Dedifferentiated amniotic fluid mesenchymal stem cell (primary cell): Measurements from ENCODE around the gene LHX5.
A peak's percentile ranks its signal among the peaks of the same experiment; 100 is the strongest.

Experiments used
- DNase-seq: peaks from one replicate; pipeline ENCODE4 v3.0.0-alpha.2; 2016; ENCODE audit errors: extremely low spot score

Gene LHX5

DNA sequence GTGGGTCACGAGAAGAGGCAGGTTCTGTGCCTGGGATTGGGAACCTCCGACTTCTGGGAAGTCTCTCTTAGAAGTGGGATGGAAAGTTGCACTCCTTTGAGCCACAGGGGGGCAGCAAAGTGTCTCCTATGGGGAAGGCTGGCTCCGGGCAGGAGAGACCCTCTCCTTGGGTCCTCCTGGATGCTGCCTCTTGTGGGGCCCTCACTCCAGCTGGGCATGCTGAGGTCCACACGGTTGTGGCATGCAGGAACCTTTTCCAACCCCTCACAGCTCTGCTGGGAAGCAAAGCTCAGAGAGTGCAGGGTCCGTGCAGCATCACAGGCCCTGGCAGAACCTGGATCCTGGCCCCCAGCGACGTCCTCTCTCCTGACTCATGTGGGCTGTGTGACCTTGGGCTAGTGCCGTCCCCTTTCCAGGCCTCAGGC lies 32.1 kb downstream of the LHX5 start:
- peak; percentile 20 for DNase-seq

DNA sequence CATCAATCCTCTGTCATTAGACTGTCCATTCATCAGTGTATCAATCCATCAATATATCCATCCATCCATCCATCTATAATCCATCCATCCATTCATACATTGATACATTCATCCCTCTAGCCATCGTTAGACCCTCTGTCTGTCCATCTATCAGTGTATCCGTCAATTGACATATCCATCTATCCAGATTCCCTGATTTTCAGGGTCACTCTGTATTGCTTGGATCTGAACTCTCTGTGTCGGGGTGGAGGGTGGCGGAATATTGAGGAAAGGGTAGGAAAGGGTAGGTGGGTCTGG lies 32.4 kb downstream of the LHX5 start:
- no peak for DNase-seq

DNA sequence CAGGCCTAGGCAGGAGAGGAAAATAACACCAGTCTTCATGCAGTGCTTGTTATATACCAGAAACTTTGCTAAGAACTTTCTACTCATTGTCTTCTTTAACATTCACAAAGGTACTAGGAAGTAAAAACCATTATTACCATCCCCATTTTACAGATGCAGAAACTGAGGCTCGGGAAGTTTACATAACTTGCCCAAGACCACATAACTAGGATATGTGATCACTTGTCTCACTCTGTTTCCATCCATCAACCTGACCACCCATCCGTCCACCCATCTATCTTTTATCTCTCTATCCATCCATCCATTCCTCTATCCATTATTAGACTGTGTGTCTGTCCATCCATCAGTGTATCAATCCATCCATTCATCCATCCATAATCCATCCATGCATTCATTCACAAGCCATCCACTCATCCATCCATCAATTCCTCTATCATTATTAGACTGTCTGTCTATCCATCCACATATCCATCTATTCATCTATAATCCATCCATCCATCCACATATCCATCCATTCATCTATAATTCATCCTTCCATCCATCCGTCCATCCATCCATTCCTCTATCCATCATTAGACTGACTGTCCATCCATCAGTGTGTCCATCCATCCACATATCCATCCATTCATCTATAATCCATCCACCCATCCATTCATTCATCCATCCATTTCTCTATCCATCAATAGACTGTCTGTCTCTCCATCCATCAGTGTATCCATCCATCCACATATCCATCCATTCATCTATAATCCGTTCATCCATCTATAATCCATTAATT lies 33.0 kb downstream of the LHX5 start:
- no peak for DNase-seq

DNA sequence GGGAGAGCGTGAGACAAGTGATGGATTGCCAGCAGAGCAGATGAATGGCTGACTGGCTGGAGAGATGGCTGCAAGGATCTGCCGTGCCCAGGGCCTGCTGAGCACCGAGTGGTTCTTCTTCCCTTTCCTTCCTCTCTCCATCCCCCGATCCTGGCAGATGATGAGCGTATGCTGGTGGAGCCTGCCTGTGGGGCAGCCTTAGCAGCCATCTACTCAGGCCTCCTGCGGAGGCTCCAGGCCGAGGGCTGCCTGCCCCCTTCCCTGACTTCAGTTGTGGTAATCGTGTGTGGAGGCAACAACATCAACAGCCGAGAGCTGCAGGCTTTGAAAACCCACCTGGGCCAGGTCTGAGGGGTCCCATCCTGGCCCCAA lies 34.0 kb downstream of the LHX5 start:
- DNase-seq, result no peak

DNA sequence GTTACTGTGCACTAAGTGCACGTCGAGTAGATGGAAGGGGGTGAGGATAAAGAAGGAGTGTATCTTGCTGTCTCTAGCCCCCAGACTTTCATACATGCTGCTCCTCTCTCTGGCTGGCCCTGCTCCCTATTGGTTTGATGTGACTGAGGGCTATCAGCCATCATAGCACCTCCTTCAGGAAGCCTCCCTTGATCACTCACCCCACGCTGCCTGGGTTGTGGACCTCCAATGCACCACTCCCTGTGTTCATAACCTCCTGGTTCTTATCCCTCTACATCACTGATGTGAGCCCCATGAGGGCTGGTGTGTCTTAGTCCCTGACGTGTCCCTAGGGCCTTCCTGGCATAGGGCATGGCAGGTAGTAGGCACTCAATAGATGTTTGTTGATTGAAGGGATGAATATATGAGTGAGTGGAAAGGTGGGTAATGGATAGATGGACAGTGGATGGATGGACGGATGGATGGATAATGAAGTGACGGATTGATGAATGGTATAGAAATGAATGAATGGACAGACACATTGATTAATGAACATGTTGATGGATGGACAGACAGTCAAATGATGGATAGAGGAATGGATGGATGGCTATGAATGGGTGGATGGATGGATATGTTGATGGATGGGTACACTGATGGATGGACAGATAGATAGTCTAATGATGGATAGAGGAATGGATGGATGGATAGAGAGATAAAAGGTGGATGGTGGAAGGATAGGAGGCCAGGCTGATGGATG lies 34.5 kb downstream of the LHX5 start:
- DNase-seq, result no peak

DNA sequence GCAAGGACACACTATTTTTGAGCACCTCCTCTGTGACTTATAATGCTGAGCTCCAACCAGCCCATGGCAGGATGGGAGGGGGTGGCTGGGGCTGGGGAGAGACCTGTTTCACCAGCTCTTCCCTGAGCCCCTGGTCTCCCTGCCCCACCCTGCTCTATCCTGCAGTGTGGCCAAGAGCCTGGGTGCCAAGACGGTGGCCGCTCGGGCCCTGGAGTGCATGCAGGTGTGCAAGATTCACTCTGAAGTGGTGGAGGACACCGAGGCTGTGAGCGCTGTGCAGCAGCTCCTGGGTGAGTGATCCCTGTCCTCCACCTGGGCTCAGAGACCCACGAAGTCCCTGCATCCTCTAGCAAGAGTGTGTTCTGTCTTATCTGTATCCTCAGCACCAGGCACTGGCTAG lies 35.1 kb downstream of the LHX5 start:
- DNase-seq, result no peak

DNA sequence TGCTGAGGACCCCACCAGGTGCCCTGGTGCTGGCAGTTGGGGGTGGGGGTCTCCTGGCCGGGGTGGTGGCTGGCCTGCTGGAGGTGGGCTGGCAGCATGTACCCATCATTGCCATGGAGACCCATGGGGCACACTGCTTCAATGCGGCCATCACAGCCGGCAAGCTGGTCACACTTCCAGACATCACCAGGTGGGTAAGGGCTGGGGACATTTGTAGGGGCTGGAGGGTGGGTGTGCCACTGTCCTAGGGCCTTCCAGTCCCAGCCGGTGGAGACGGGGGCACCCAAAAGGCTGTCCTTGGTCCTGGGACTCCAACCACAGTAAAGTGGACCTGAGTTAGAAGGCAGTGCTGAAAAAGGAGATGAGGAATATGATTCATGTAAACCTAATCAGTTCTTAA lies 36.3 kb downstream of the LHX5 start:
- no peak for DNase-seq

DNA sequence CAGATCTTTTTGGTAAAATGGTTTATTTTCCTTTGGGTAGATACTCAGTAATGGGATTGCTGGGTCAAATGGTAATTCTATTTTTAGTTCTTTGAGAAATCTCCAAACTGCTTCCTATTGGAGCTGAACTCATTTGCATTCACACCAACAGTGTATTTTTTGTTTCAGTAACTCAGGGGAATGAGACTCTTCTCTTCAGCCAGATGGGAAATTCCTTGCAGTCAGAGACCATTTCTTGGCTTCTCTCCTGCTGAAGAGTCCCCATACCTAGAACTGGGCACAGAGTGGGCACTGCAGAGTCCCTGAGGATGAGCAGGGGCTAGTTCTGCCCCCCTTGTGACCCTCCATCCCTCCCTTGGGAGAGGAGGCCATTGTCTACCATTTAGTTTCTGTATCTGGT lies 38.7 kb downstream of the LHX5 start:
- no peak for DNase-seq

DNA sequence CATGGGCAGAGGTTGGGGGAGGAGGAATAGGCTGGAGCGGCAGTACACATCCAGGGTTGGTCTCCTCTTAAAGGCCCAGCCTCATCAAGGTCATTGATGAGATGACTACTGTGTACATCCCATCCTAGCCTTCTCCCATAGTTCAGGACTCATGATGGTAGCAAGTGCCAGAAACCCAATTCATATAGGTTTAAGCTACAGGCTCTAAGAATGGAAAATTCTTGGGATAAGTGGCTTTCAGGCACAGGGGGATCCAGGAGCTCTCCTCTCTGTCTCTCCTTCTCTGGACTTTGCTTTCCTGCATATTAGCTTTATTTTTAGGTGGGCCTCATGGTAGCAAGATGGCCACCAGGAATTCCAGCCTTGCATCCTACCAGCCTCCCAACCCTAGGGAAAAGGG lies 43.2 kb downstream of the LHX5 start:
- DNase-seq, result no peak

DNA sequence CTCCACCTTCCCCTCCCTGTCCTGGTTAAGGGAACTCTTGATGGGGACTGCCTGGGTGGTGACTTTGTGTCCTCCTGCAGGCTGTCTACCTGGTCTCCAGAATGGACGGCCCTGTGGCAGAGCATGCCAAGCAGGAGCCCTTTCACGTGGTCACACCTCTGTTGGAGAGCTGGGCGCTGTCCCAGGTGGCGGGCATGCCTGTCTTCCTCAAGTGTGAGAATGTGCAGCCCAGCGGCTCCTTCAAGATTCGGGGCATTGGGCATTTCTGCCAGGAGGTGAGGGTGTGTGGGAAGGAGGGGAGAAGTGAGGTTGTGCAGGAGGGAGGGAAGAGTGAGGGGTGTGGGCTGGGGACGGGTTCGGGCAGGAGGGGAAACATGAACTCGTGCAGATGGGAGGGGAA lies 43.8 kb downstream of the LHX5 start:
- no peak for DNase-seq

DNA sequence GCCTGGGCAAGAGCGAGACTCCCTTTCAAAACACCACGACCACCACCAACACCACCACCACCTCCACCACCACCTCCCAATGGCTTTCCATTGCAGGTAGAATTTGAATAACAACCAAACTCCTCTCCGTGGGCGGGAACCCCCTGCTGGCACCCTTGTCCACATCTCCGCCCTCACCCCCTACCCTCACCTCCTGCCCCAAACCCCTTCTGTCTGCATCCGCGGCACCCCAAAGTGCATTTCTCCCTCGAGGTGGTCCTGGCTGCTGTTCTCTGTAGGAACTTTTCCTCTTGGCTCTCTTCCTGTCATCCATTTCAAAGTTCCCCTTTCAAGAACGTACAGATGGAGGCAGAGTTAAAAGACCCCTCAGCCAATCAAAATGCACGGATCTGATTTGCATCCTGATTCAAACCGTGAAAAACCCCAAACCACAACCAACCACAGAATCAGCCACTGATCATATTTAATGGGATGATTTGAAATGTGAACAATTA lies 45.7 kb downstream of the LHX5 start:
- DNase-seq, result no peak

DNA sequence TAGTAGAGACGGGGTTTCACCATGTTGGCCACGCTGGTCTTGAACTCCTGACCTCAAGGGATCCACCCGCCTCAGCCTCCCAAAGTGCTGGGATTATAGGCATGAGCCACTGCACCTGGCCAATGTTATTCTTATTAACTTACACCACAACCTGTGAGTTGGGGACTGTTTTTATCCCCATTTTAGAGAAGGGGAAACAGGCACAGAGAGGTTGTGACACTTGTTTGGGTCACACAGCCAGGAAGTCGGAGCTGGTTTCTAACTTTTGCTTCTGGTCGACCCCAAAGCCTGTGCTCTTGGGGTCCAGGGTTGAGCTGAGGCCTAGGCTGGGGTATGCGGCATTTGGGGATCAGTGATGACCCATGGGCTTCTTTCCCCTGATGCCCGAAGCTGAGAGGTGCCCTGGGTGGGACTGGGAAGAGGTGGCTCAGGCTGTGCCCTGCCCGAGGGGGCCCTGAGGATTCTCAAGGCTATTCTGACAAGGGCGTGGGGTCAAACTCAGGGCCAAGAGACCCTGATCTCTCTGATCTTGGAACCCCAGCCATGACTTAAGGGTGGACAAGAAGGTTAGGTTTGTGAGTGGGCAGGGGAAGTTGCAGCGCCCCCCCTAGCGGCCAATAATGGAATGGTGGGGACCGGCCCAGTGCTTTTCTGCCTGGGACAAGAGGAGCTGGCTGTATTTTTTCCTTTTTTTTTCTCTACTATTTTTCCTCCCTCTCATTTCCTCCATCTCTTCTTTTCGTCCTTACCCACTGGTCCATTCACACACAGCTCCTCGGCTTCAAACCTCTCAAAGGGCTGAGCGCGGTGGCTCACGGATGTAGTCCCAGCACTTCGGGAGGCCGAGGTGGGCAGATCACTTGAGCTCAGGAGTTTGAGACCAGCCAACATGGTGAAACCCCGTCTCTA lies 46.5 kb downstream of the LHX5 start:
- DNase-seq, result peak; percentile 22

DNA sequence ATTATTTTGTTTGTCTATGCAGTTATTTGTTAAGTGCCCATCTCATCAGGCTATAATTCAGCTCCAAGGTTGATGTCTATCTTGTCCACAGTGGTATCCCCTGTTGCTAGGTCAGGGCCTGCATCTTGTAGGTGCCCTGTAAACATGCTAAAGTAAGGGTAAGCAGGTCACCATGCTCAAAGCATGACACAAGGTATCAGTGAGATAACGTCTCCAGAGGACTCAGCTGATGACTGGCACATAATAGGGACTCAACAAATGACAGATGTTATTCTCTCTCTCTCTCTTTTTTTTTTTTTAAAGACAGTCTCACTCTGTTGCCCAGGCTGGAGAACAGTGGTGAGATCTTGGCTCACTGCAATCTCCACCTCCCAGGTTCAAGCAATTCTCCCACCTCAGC lies 47.2 kb downstream of the LHX5 start:
- no peak for DNase-seq

DNA sequence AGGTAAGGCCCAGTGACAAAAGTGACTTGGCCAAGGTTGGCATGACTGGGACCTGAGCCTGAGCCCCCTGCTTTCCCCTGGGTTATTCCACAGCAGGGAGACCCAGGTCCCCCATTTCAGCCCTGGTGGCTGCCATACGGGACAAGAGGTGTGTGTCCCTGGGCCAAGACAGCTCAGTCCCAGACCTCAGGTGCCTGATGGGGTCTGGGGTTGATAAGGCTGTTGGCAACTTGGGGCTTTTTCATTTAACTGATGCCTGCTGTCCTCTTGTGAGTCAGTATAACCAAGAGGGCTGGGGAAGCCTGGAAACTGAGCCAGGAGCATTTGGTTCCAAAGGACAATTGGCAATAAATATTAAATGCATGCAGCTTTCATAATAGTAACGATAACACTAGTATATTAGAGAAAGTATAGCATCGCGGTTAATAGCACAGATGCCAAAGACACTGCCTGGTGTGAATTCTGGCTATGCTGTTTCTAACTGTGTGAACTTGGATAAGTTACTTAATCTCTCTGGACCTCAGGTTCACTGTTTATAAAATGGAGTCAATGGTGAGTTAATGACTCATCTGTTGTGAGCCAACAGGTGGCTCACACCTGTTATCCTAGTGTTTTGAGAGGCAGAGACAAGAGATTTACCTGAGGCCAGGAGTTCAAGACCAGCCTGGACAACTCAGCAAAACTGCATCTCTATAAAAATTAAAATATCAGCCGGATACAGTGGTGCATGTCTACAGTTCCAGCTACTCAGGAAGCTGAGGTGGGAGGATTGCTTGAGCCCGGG lies 48.6 kb downstream of the LHX5 start:
- no peak for DNase-seq

DNA sequence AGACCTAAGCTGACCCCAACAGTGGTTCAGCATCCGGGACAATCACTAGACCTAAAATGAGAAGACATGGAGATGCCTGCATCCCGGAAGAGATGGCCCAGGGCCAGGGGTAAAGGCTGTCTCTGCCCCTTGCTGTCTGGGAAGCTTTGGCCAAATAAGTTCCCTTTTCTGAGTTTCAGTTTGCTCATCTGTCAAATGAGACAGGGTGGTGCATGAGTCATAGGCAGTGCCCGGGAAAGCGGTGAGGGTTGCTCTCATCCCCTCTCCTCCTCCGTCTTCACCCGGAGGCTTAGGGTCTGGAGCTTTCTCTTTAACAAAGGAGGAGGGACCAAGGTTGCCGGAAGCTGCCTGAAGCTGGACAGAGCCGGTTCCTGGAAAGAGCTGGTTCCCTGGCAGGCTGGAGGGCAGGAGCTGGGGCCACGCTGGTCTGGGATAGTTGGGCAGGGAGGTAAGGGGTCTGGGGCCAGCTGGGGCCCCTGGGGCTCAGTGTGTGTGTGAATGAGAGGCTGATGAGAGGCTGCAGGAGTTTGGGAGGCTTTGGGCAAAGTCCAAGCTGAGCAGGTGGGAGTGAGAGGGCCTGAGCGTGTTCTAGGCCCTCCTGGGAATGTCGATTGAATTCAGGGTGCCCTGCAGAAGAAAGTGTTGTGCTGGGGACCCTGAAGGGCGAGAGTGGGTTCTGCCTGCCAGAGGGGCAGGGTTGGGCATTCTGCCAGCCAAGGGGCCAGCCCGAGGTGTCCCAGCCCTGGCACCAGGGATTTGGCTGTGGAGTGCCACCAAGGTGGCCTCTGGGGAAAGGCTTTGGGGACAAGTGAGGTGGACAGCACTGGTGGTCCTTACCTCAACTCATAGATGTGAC lies 49.4 kb downstream of the LHX5 start, which contains the start of gene SDSL:
Gene SDSL (plus strand): TSS at position 351 of the 856 bp plus-strand sequence. CDS start 5,603 bp downstream, outside the sequence.
- DNase-seq, result peak; percentile 51

DNA sequence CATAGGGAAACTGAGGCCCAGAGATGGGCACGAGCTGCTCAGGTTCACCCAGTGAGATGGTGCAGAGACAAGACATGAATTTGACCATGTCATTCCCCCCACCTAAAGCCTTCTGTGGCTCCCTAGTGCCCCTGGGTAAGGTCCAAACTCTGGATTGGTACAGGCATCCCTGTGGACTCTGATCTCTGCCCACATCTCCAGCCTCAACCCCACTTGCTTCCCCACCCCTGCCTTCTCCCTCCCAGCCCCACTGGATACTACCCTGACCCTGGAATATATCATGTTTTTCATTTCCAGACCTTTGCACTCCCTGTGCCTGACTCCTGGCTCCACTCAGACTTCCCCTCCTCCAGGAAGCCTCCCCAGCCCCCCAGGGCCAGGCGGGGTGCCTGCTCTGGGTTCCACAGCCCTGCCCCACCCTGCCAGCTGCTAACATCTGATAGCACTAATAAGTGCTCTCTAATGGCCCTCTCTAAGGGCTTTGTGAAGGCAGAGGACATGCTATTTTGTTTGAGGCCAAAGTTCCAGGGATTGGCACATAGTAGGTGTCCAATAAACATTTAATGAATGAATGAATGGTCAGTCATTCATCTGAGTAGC lies 50.6 kb downstream of the LHX5 start:
- no peak for DNase-seq

DNA sequence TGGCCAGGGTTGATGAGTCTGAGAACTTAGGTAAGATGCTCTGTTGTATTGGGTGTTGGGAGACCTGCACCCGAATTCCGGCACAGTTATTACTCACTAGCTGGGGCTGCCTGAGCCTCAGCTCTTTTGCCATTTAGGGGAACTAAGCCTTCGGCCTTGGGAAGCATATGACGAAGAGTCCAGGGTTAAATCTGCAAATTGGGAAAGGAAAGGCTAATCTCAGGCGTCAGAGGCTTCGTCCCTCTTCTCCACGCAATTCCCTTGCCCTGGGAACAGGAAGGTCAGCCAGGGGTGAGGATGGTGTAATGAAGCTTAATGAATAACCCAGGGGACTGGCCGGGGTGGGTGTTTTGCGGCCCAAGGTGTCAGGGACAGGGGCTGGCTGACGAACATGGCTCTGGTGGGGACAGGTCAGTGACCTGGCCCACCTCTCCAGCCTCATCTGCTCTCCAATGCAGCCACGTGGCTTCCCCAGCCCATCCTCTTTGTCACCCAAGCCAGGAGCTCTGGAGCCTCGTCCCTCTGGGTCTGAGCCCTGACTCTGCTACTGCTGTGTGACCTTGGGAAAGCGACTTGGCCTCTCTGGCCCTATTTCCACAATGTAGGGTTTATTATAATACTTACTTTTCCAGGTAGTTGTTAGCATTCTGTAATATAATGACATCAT lies 53.3 kb downstream of the LHX5 start:
- DNase-seq, result no peak

DNA sequence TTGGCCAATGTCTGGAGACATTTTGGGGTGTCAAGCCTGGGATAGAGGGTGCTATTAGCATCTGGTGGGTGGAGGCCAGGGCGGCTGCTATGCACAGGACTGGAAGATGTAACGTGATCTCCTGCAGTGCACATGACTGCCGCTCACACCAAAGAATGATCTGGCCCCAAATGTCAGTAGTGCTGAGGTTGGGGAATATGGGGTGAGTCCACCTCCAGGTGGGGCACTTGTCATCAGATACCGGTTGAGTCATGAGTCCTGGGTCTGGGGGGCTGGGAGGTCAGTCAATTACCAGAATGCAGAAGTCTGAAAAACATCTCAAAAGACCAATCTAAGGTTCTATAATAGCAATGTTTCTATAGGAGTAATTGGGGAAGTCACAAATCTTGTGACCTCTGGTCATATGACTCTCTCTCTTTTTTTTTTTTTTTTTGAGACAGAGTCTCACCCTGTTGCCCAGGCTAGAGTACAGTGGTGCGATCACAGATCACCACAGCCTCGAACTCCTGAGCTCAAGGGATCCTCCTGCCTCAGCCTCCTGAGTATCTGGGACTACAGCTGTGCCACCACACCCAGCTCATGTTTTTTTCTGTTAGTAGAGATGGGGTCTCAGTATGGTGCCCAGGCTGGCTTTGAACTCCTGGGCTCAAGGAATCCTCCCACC lies 55.4 kb downstream of the LHX5 start:
- DNase-seq, result no peak

DNA sequence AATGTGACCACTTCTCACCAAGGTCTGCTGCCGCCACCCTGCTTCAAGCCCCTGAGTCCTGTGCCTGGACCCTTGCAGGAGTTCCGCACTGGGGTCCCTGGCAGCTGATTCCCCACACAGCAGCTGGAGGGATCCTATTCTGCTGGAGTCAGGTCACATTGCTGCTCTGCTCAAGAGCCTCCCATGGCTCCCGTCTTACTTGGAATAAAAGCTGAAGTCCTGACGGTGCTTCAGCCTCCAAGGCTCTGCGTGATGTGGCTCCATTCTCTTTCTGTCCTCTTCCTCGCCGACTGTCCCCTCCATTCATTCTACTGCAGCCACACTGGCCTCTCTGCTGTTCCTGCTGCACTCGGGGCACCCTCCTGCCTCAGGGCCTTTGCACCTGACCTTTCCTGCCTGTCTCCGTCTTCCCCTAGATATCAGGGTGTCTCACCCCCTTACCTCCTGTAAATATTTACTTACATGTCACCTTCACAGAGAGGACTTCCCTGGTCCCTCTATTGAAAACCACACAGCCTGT lies 57.1 kb downstream of the LHX5 start:
- no peak for DNase-seq
